SK-N-SH (cell line): ENCODE data around the gene CASKIN1. TPM values are rescaled to one million over a fixed set of nuclear protein-coding genes. Genes with fewer than 3 reads are reported as not detected.

Source experiments
- CTCF ChIA-PET: fragments of 300-600, 350-600 bp; formaldehyde crosslinking; extraction: SDS; loops from one replicate; lab custom pipeline; 2021; lab: Yijun Ruan, JAX
- POLR2A ChIA-PET: fragments of 350-600 bp; sonication (Branson Sonifier 250); formaldehyde crosslinking; extraction: SDS; loops from one replicate; lab custom pipeline; 2020; ENCODE audit warnings: antibody characterized with exemption, inconsistent platforms; lab: Yijun Ruan, JAX
- DNase-seq: peaks from one replicate; pipeline ENCODE4 v3.0.0; 2012
- H2AFZ ChIP-seq: fragments of 200-600 bp; sonication (generic); 2 replicates; pipeline ENCODE4 v1.8.1; 2016; ENCODE audit warnings: antibody characterized with exemption, mild to moderate bottlenecking, low read depth
- H3F3A ChIP-seq: fragments of 200-600 bp; sonication (generic); replicated peaks from 2 replicates; pipeline ENCODE3; 2016; ENCODE audit warnings: antibody characterized with exemption, mild to moderate bottlenecking; ENCODE audit not compliant: insufficient read depth
- H3K27ac ChIP-seq, 2 experiments: fragments of 200-500 bp in 1 of 2; fragments of 200-600 bp in 1 of 2; sonication (Bioruptor generic) in 1 of 2; sonication (generic), shearing (Covaris generic) in 1 of 2; 2 replicates each; pipeline versions ENCODE4 v1.5.1 to v1.6.1; 2014 to 2016; ENCODE audit warnings: low read depth in 2 of 2, inconsistent platforms in 1 of 2, low read length in 1 of 2, mild to moderate bottlenecking in 1 of 2, mixed read lengths in 1 of 2
- H3K27me3 ChIP-seq: fragments of 200-600 bp; sonication (generic), shearing (Covaris generic); 2 replicates; pipeline ENCODE4 v1.6.1; 2016; ENCODE audit warnings: mixed run types; ENCODE audit not compliant: insufficient read depth
- H3K36me3 ChIP-seq, 2 experiments: fragments of 200-500 bp in 1 of 2; fragments of 200-600 bp in 1 of 2; sonication (Bioruptor generic) in 1 of 2; sonication (generic) in 1 of 2; replicated peaks in 1 of 2; 2 replicates each; pipeline versions ENCODE3 to v1.5.1; 2014 to 2016; ENCODE audit warnings: low read length in 1 of 2, mild to moderate bottlenecking in 1 of 2; ENCODE audit not compliant: insufficient read depth in 2 of 2, control insufficient read depth in 1 of 2
- H3K4me1 ChIP-seq, 2 experiments: fragments of 200-500 bp in 1 of 2; fragments of 200-600 bp in 1 of 2; sonication (Bioruptor generic) in 1 of 2; sonication (generic), shearing (Covaris generic) in 1 of 2; 2 replicates each; pipeline versions ENCODE4 v1.5.1 to v1.6.1; 2014 to 2016; ENCODE audit warnings: low read depth in 1 of 2, low read length in 1 of 2, mixed run types in 1 of 2; ENCODE audit not compliant: insufficient read depth in 2 of 2, control insufficient read depth in 1 of 2
- H3K4me2 ChIP-seq: fragments of 200-600 bp; sonication (generic), shearing (Covaris generic); 2 replicates; pipeline ENCODE4 v1.6.1; 2017; ENCODE audit warnings: mixed run types
- H3K4me3 ChIP-seq, 2 experiments: fragments of 200-500 bp in 1 of 2; fragments of 200-600 bp in 1 of 2; sonication (Bioruptor generic) in 1 of 2; sonication (generic), shearing (Covaris generic) in 1 of 2; 2 replicates each; pipeline versions ENCODE4 v1.5.1 to v1.8.1; 2014 to 2016; ENCODE audit warnings: low read depth in 2 of 2, inconsistent platforms in 1 of 2, low read length in 1 of 2, mild to moderate bottlenecking in 1 of 2, mixed read lengths in 1 of 2, moderate library complexity in 1 of 2
- H3K79me2 ChIP-seq: fragments of 200-600 bp; sonication (generic); 2 replicates; pipeline ENCODE4 v1.8.1; 2017; ENCODE audit warnings: mild to moderate bottlenecking; ENCODE audit not compliant: insufficient read depth
- H3K9ac ChIP-seq: fragments of 200-600 bp; sonication (generic); 2 replicates; pipeline ENCODE4 v1.6.1; 2017; ENCODE audit warnings: mixed run types
- H3K9me2 ChIP-seq: fragments of 200-600 bp; sonication (generic); 2 replicates; pipeline ENCODE4 v1.6.1; 2017; ENCODE audit warnings: mixed run types
- H3K9me3 ChIP-seq: fragments of 200-600 bp; sonication (generic); 2 replicates; pipeline ENCODE4 v1.6.1; 2017; ENCODE audit warnings: mixed run types, mild to moderate bottlenecking, moderate library complexity
- H4K20me1 ChIP-seq: fragments of 200-600 bp; sonication (generic); 2 replicates; pipeline ENCODE4 v1.6.1; 2017; ENCODE audit warnings: mild to moderate bottlenecking, mixed run types; ENCODE audit not compliant: insufficient read depth
- CHD2 ChIP-seq: fragments of 150-350 bp; IDR thresholded peaks from 2 replicates; pipeline ENCODE4 v1.6.1; 2018; ENCODE audit warnings: low read length; ENCODE audit not compliant: partially characterized antibody
- CTCF ChIP-seq: fragments of 200-600 bp; sonication (generic); IDR thresholded peaks from 2 replicates; pipeline ENCODE4 v1.6.1; 2017; ENCODE audit warnings: antibody characterized with exemption, mild to moderate bottlenecking, moderate library complexity
- EP300 ChIP-seq, 2 experiments: IDR thresholded peaks; 2 replicates each; pipeline versions ENCODE4 v1.4.0 to v1.6.1; 2012; ENCODE audit warnings: borderline replicate concordance in 1 of 2, low read depth in 1 of 2, low read length in 1 of 2
- EZH2phosphoT487 ChIP-seq: fragments of 200-600 bp; sonication (generic); IDR thresholded peaks from 2 replicates; pipeline ENCODE4 v1.6.1; 2017; ENCODE audit warnings: low read depth, mixed run types, mild to moderate bottlenecking, antibody characterized with exemption, moderate library complexity, borderline replicate concordance
- FOSL2 ChIP-seq: IDR thresholded peaks from 2 replicates; pipeline ENCODE4 v1.4.0; 2012; ENCODE audit warnings: low read depth, mild to moderate bottlenecking, moderate library complexity, borderline replicate concordance
- FOXM1 ChIP-seq: IDR thresholded peaks from 2 replicates; pipeline ENCODE4 v1.4.0; 2012; ENCODE audit warnings: low read depth, mild to moderate bottlenecking
- GABPA ChIP-seq: IDR thresholded peaks from 2 replicates; pipeline ENCODE4 v1.4.0; 2012; ENCODE audit warnings: low read depth, mild to moderate bottlenecking
- IRF3 ChIP-seq: fragments of 150-350 bp; IDR thresholded peaks from 2 replicates; pipeline ENCODE4 v1.6.1; 2016; ENCODE audit warnings: mild to moderate bottlenecking, low read depth, low read length
- JUND ChIP-seq: IDR thresholded peaks from 2 replicates; pipeline ENCODE4 v1.4.0; 2012
- MEF2A ChIP-seq: IDR thresholded peaks from 2 replicates; pipeline ENCODE4 v1.4.0; 2012; ENCODE audit warnings: low read depth, borderline replicate concordance
- POLR2AphosphoS5 ChIP-seq: IDR thresholded peaks from 2 replicates; pipeline ENCODE4 v1.6.1; 2012; ENCODE audit warnings: low read depth, low read length
- RFX5 ChIP-seq: IDR thresholded peaks from 2 replicates; pipeline ENCODE4 v1.6.1; 2012; ENCODE audit warnings: mild to moderate bottlenecking, improper control_type of control experiment, low read length
- RXRA ChIP-seq: IDR thresholded peaks from 2 replicates; pipeline ENCODE4 v1.4.0; 2012; ENCODE audit warnings: low read depth, mild to moderate bottlenecking, borderline replicate concordance
- TCF12 ChIP-seq: IDR thresholded peaks from 2 replicates; pipeline ENCODE4 v1.4.0; 2012
- YY1 ChIP-seq: IDR thresholded peaks from 2 replicates; pipeline ENCODE4 v1.4.0; 2012; ENCODE audit warnings: low read depth, mild to moderate bottlenecking
- WGBS: methylation state at CpG from one replicate; pipeline ENCODE4 v1.1.6; 2017; ENCODE audit warnings: low lambda C conversion rate; 5-methylcytosine and 5-hydroxymethylcytosine counted together
- polyA plus RNA-seq, 3 experiments: library from polyadenylated mRNA; depleted of rRNA; stranded (reverse); fragments of >200 nt; gene quantifications; 2 replicates each; pipeline ENCODE4 v1.2.3, GENCODE V29; 2012

CASKIN1 gene
- polyA plus RNA-seq, 1 of the 3 experiments (the other 2 are of a cell fraction) = 1.7 TPM

- H3K27ac ChIP-seq = no peak overlapping the region
- POLR2A ChIA-PET = interaction anchor here (1.1 kb wide), 1 partner anchor 11 kb away, joined by 3 read pairs; the partner anchor contains the start of gene TRAF7
Observed at GRCh38 chr16:2143878-2144485, 52.4 kb downstream of the CASKIN1 start.

GRCh38 chr16:2142942-2143877 is 53.2 kb downstream of the CASKIN1 start:
- Histone ChIP-seq H3K27ac (no peak overlapping the region), H3K4me1 (peaks cover 0 to 16% of the 10 kb centered on the region in 2 experiments; a peak in 2 of 4 replicates), H3K4me3 (no peak overlapping the region), H3F3A (peaks cover 14% of the 10 kb centered on the region), H3K27me3 (no peaks in the 10 kb centered on the region), H3K79me2 (no peaks in the 10 kb centered on the region; the same call in 1 of the 2 replicates), H2AFZ (no peak overlapping the region), H3K9me2 (no peaks in the 10 kb centered on the region), H4K20me1 (peaks cover 16% of the 10 kb centered on the region), H3K36me3 (no peaks in the 10 kb centered on the region), H3K9me3 (no peaks in the 10 kb centered on the region), H3K4me2 (no peak overlapping the region), H3K9ac (no peak overlapping the region)
- CTCF ChIA-PET = interaction anchor here (1.1 to 1.6 kb wide), 6 partner anchors 11 to 140 kb away, joined by 3 to 9 read pairs (median 3); no protein-coding TSS in a partner anchor
- WGBS = 88% methylated on average over 16 of the region's 31 CpGs
- POLR2A ChIA-PET = interaction anchor here (1.1 kb wide), 1 partner anchor 12 kb away, joined by 3 read pairs; the partner anchor contains the start of gene TRAF7
- TF ChIP-seq EZH2phosphoT487 = no peak
- no peak for TF ChIP-seq FOXM1
- no peak for TF ChIP-seq CTCF
- no peak for TF ChIP-seq RFX5
- TF ChIP-seq MEF2A = no peak
- TF ChIP-seq RXRA = no peak
- TF ChIP-seq JUND = no peak
- TF ChIP-seq IRF3 = no peak
- TF ChIP-seq TCF12 = no peak
- no peak for TF ChIP-seq YY1
- DNase-seq = no peak

More at GRCh38 chr16:2143878-2144485, 52.4 kb downstream of the CASKIN1 start:
- no peaks in the 10 kb centered on the region for H3K36me3 ChIP-seq
- 87% methylated on average over 9 of the region's 17 CpGs for WGBS
- no peaks in the 10 kb centered on the region for H3K9me3 ChIP-seq
- CTCF ChIA-PET = interaction anchor here (1.1 to 1.6 kb wide), 7 partner anchors 10 to 141 kb away, joined by 3 to 9 read pairs (median 3); no protein-coding TSS in a partner anchor
- H3K27me3 ChIP-seq = no peaks in the 10 kb centered on the region
- no peak overlapping the region for H3K9ac ChIP-seq
- no peak overlapping the region for H2AFZ ChIP-seq
- H4K20me1 ChIP-seq = peaks cover 22% of the 10 kb centered on the region
- H3K4me1 ChIP-seq = peaks cover 3 to 21% of the 10 kb centered on the region in 2 experiments; a peak in 2 of 4 replicates
- no peak overlapping the region for H3K4me2 ChIP-seq
- no peaks in the 10 kb centered on the region for H3K9me2 ChIP-seq
- H3K4me3 ChIP-seq = no peak overlapping the region
- peaks cover 2% of the 10 kb centered on the region; the same call in 1 of the 2 replicates for H3K79me2 ChIP-seq
- peaks cover 14% of the 10 kb centered on the region for H3F3A ChIP-seq
- TF ChIP-seq GABPA (no peak), IRF3 (no peak), FOSL2 (no peak), POLR2AphosphoS5 (no peak), EP300 (IDR thresholded peaks at IDR 0.05; ENCODE audit: borderline replicate concordance in 1 of 2, low read depth in 1 of 2, low read length in 1 of 2) (no peak), RXRA (no peak), CHD2 (no peak)
- no peak for DNase-seq
